K562 (cell line): ENCODE results near the gene RNF39. TPM values are rescaled to one million over a fixed set of nuclear protein-coding genes. Genes with fewer than 3 reads are reported as not detected.

Source experiments
- CC2D1A ChIP-seq: fragments of 450-650 bp; IDR thresholded peaks from 2 replicates; pipeline ENCODE4 v1.6.1; 2017; ENCODE audit warnings: mild to moderate bottlenecking
- CCNT2 ChIP-seq: IDR thresholded peaks from 2 replicates; pipeline ENCODE4 v1.6.1; 2011; ENCODE audit warnings: borderline replicate concordance, low read depth, mild to moderate bottlenecking, moderate library complexity, mixed read lengths, low read length; ENCODE audit not compliant: insufficient read length; ENCODE audit errors: extremely low read depth
- CHD2 ChIP-seq: IDR thresholded peaks from 2 replicates; pipeline ENCODE4 v1.6.1; 2011; ENCODE audit warnings: low read depth, low read length
- EGR1 ChIP-seq: fragments of 450-650 bp; conservative IDR thresholded peaks from 2 replicates; pipeline ENCODE4 v1.6.1; 2017; ENCODE audit warnings: mild to moderate bottlenecking
- MED1 ChIP-seq: sonication (generic); formaldehyde crosslinking; IDR thresholded peaks from 2 replicates; pipeline ENCODE4 v1.8.1; 2023; ENCODE audit warnings: missing genetic modification reagents, borderline replicate concordance
- MYBL2 ChIP-seq, 2 experiments: fragments of 450-650 bp in 1 of 2; sonication (generic) in 1 of 2; formaldehyde crosslinking in 1 of 2; IDR thresholded peaks; 2 replicates each; pipeline versions ENCODE4 v1.6.1 to v1.8.1; 2017 to 2022; ENCODE audit warnings: borderline replicate concordance in 1 of 2, inconsistent platforms in 1 of 2, low read depth in 1 of 2, mild to moderate bottlenecking in 1 of 2, missing genetic modification reagents in 1 of 2, moderate library complexity in 1 of 2
- YBX1 ChIP-seq: fragments of 450-650 bp; IDR thresholded peaks from 2 replicates; pipeline ENCODE4 v1.7.1; 2016; ENCODE audit warnings: mild to moderate bottlenecking
- ZC3H11A ChIP-seq: IDR thresholded peaks from 2 replicates; pipeline ENCODE4 v1.6.1; 2012; ENCODE audit warnings: low read depth, low read length, improper control_type of control experiment
- ZNF121 ChIP-seq: sonication (generic); formaldehyde crosslinking; conservative IDR thresholded peaks from 2 replicates; pipeline ENCODE4 v1.8.0; 2022; ENCODE audit warnings: missing genetic modification reagents
- ZNF586 ChIP-seq: fragments of 450-650 bp; formaldehyde crosslinking; conservative IDR thresholded peaks from 2 replicates; pipeline ENCODE4 v1.4.0; 2020; ENCODE audit warnings: mild to moderate bottlenecking, moderate library complexity
- polyA plus RNA-seq, 8 experiments: library from polyadenylated mRNA; depleted of rRNA in 4 of 8; stranded (reverse) in 5 of 8; unstranded in 3 of 8; fragments of >200 nt; fragmentation: Nextera tagmentation in 2 of 8; fragmentation: Illumina TruSeq in 1 of 8; extraction: Ambion mirVana in 2 of 8; extraction: Trizol in 1 of 8; gene quantifications; 2 replicates each; pipeline versions ENCODE4 v1.2.1 to v1.2.3, GENCODE V29; 2011 to 2014; ENCODE audit warnings: inconsistent platforms in 1 of 8, missing spikeins in 1 of 8
- total RNA-seq, 7 experiments: library from RNA; depleted of rRNA in 6 of 7; stranded (reverse); fragments of >200 nt in 6 of 7; fragmentation: Illumina TruSeq in 2 of 7; extraction: Trizol in 2 of 7; gene quantifications; 2 replicates each; pipeline versions ENCODE4 v1.2.1 to v1.2.3, GENCODE V29; 2011 to 2021; ENCODE audit warnings: low replicate concordance in 1 of 7
- TF ChIP-seq, protein P1 (sequence below): fragments of 450-650 bp; IDR thresholded peaks from 2 replicates; pipeline ENCODE4 v1.6.1; 2016
- TF ChIP-seq, protein P2 (sequence below): sonication (generic); IDR thresholded peaks from 2 replicates; pipeline ENCODE4 v1.6.1; 2016
- TF ChIP-seq, protein P3 (sequence below): sonication (generic); formaldehyde crosslinking; IDR thresholded peaks from 2 replicates; pipeline ENCODE4 v1.8.0; 2022; ENCODE audit warnings: mild to moderate bottlenecking, missing genetic modification reagents, borderline replicate concordance
- TF ChIP-seq, protein P4 (sequence below), 2 experiments: IDR thresholded peaks in 1 of 2; conservative IDR thresholded peaks in 1 of 2; 2 replicates each; pipeline ENCODE4 v1.6.1; 2016; ENCODE audit warnings: low read depth in 2 of 2, mild to moderate bottlenecking in 1 of 2, missing compliant biosample characterization in 1 of 2, missing genetic modification characterization in 1 of 2, moderate library complexity in 1 of 2
- TF ChIP-seq, protein P5 (sequence below): fragments of 250-450 bp; sonication (Bioruptor Pico); IDR thresholded peaks from 2 replicates; pipeline ENCODE4 v1.6.1; 2021; ENCODE audit warnings: mild to moderate bottlenecking

The RNF39 gene
- total and polyA plus RNA-seq, 9 of the 15 experiments (the other 6 are each of a cell fraction or from before 2014, with no cell fraction given): not detected

DNA sequence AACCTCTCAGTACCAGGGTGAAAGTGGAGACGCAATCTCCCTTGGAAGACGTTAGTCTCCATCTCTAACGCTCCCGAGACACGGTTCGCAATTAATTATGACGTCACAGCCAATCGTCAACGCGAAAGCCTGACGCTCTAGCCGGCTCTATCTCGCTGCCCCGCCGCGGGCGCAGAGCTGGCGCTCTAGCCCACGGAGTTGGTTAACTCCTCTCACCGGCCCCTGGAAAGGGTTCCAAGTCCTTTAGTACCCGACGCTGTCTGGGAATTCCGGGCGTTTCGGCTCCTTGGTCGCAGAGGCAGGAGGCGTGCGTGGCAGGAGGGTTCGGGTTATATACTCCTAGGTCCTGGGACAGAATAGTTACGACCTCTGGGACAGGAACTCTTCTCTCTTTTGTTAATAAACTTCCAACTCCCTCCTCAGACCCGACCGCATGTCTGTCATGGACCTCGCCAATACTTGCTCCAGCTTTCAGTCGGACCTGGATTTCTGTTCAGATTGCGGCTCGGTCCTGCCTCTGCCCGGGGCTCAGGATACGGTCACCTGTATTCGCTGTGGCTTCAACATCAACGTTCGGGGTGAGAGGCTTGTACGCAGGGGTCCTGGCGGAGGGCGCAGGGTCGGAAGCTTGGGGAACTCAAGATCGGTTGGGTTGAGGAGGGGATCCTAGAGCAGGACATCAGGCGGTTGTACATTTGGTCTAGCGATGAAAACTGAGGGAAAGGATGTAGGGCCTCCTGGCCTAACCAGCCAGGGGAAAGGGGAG lies 14.3 kb downstream of the RNF39 start, which contains the start of gene POLR1H (continued):
- TF ChIP-seq, protein P1, sequence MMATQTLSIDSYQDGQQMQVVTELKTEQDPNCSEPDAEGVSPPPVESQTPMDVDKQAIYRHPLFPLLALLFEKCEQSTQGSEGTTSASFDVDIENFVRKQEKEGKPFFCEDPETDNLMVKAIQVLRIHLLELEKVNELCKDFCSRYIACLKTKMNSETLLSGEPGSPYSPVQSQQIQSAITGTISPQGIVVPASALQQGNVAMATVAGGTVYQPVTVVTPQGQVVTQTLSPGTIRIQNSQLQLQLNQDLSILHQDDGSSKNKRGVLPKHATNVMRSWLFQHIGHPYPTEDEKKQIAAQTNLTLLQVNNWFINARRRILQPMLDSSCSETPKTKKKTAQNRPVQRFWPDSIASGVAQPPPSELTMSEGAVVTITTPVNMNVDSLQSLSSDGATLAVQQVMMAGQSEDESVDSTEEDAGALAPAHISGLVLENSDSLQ: peak; percentile 60
- TF ChIP-seq ZNF121 (CRISPR knock-in tag): no peak
- TF ChIP-seq CC2D1A: peak; percentile 67
- no peak for TF ChIP-seq ZC3H11A
- TF ChIP-seq MED1 (CRISPR knock-in tag): no peak
- no peak for TF ChIP-seq EGR1
- TF ChIP-seq, protein P2, sequence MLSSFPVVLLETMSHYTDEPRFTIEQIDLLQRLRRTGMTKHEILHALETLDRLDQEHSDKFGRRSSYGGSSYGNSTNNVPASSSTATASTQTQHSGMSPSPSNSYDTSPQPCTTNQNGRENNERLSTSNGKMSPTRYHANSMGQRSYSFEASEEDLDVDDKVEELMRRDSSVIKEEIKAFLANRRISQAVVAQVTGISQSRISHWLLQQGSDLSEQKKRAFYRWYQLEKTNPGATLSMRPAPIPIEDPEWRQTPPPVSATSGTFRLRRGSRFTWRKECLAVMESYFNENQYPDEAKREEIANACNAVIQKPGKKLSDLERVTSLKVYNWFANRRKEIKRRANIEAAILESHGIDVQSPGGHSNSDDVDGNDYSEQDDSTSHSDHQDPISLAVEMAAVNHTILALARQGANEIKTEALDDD: peak; percentile 73; the same call in 1 of the 2 replicates
- peak; percentile 73 for TF ChIP-seq CCNT2
- TF ChIP-seq, protein P3, sequence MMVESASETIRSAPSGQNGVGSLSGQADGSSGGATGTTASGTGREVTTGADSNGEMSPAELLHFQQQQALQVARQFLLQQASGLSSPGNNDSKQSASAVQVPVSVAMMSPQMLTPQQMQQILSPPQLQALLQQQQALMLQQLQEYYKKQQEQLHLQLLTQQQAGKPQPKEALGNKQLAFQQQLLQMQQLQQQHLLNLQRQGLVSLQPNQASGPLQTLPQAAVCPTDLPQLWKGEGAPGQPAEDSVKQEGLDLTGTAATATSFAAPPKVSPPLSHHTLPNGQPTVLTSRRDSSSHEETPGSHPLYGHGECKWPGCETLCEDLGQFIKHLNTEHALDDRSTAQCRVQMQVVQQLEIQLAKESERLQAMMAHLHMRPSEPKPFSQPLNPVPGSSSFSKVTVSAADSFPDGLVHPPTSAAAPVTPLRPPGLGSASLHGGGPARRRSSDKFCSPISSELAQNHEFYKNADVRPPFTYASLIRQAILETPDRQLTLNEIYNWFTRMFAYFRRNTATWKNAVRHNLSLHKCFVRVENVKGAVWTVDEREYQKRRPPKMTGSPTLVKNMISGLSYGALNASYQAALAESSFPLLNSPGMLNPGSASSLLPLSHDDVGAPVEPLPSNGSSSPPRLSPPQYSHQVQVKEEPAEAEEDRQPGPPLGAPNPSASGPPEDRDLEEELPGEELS (CRISPR knock-in tag): no peak
- TF ChIP-seq MYBL2 (IDR thresholded peaks at IDR 0.05; ENCODE audit: low read depth): peak; percentile 80
- TF ChIP-seq MYBL2 (CRISPR knock-in tag; IDR thresholded peaks at IDR 0.05; ENCODE audit: borderline replicate concordance): no peak
- TF ChIP-seq CHD2: no peak; the same call in 1 of the 2 replicates
- no peak for TF ChIP-seq YBX1
- TF ChIP-seq, protein P4, sequence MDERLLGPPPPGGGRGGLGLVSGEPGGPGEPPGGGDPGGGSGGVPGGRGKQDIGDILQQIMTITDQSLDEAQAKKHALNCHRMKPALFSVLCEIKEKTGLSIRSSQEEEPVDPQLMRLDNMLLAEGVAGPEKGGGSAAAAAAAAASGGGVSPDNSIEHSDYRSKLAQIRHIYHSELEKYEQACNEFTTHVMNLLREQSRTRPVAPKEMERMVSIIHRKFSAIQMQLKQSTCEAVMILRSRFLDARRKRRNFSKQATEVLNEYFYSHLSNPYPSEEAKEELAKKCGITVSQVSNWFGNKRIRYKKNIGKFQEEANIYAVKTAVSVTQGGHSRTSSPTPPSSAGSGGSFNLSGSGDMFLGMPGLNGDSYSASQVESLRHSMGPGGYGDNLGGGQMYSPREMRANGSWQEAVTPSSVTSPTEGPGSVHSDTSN (CRISPR knock-in tag; IDR thresholded peaks at IDR 0.05; ENCODE audit: low read depth): no peak
- TF ChIP-seq, protein P4 (tag; conservative IDR thresholded peaks at IDR 0.05; ENCODE audit: low read depth): 0 out of 2 replicates have a peak, but pooled peaks have one; percentile 33
- TF ChIP-seq ZNF586 (CRISPR knock-in tag): no peak
- TF ChIP-seq, protein P5, sequence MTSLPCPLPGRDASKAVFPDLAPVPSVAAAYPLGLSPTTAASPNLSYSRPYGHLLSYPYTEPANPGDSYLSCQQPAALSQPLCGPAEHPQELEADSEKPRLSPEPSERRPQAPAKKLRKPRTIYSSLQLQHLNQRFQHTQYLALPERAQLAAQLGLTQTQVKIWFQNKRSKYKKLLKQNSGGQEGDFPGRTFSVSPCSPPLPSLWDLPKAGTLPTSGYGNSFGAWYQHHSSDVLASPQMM (CRISPR knock-in tag): no peak
